GM23248 (cell line): Measurements from ENCODE around the gene SLC9C1.

Experiments
- EZH2 ChIP-seq: fragments of 200-600 bp; sonication (generic); IDR thresholded peaks from 2 replicates; pipeline ENCODE4 v1.6.1; 2018; ENCODE audit warnings: antibody characterized with exemption, mild to moderate bottlenecking; ENCODE audit not compliant: insufficient read depth, poor library complexity, severe bottlenecking
- EZH2phosphoT487 ChIP-seq: fragments of 200-600 bp; sonication (generic); IDR thresholded peaks from 2 replicates; pipeline ENCODE4 v1.6.1; 2018; ENCODE audit warnings: antibody characterized with exemption, moderate library complexity, mild to moderate bottlenecking, low read depth; ENCODE audit not compliant: insufficient read depth

DNA sequence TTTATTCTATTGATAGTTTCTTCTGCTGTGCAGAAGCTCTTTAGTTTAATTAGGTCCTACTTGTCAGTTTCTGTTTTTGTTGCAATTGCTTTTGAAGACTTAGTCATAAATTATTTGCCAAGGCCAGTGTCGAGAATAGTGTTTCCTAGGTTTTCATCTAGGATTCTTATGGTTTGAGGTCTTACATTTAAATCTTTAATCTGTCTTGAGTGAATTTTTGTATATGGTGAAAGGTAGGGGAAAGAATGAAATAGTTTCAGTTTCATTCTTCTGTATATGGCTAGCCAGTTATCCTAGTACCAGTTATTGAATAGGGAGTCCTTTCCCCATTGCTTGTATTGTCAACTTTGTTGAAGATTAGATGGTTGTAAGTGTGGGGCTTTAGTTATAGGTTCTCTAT, 150.3 kb downstream of the SLC9C1 start:
- TF ChIP-seq EZH2phosphoT487 (no peak), EZH2 (no peak)
